Measurements from ENCODE around the gene ZBTB5. TPM values are rescaled to one million over a fixed set of nuclear protein-coding genes. Genes with fewer than 3 reads are reported as not detected.

The ZBTB5 gene
- total and polyA plus RNA-seq, 2 donors (not counting 3 experiments of a cell fraction or from before 2014, with no cell fraction given) = 10.0 to 13.7 TPM

DNA sequence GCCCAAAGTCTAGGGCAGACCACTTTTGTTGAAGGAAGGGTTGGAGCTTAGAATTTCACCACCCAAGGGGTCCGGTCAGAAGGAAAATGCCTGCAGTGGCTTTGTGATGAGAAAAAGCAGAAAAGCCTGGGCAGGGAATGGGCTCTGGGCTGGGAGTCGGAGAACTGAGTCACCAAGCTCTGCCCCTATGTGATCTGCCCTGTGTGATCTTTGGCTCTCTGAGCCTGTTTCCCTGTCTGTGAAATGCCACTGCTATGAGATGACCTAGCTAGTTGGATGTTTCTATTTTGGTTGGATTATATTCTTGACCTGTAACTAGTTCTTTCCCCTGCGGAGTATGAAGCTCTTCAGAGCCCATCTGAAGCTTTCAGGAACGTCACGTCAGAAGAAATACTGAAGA lies 30.3 kb upstream of the ZBTB5 start:
- POLR2A ChIA-PET = no interaction called here

More for the DNA sequence above, 30.3 kb upstream of the ZBTB5 start:
- dilution Hi-C loops (cut with MboI; ENCODE audit: extremely low pct_ligation_motif_present, low sequenced_read_pairs) (no loop called here), intact Hi-C loops (cut with micrococcal nuclease) (no loop called here)
- H2AFZ ChIP-seq (ENCODE audit: low read depth, low read length) = no peak overlapping the region
- H3K9me3 ChIP-seq (replicated peaks; ENCODE audit: control insufficient read depth, insufficient read depth, low read length) = no peaks in the 10 kb centered on the region
- no peak overlapping the region for H3K27ac ChIP-seq (ENCODE audit: insufficient read depth, low read depth, low read length)
- no peak overlapping the region for H3K4me3 ChIP-seq (replicated peaks in 1 of 3; ENCODE audit: insufficient read depth in 1 of 3, low read depth in 1 of 3, low read length in 3 of 3)
- peaks cover 9 to 13% of the 10 kb centered on the region in 2 experiments for H3K36me3 ChIP-seq (ENCODE audit: control insufficient read depth in 2 of 2, extremely low read depth in 1 of 2, insufficient read depth in 2 of 2, low read length in 2 of 2)
- H4K20me1 ChIP-seq (replicated peaks; ENCODE audit: control insufficient read depth, extremely low read depth, insufficient read depth, low read length) = no peaks in the 10 kb centered on the region
- FAIRE-seq = no peak
- no peak overlapping the region for H3K9ac ChIP-seq (replicated peaks; ENCODE audit: extremely low read depth, insufficient read depth, low read length)
- CTCF ChIA-PET = no interaction called here
- BruUV-seq (replicated peaks) = no TSS peak
- H3K27me3 ChIP-seq (ENCODE audit: control insufficient read depth in 2 of 2, insufficient read depth in 2 of 2, low read length in 2 of 2) = no peaks in the 10 kb centered on the region
- TF ChIP-seq MYC (IDR thresholded peaks at IDR 0.05; ENCODE audit: low read depth, low read length) (no peak), EZH2 (IDR thresholded peaks at IDR 0.05; ENCODE audit: borderline replicate concordance, low read depth, low read length, severe bottlenecking) (no peak), GATA2 (IDR thresholded peaks at IDR 0.05; ENCODE audit: insufficient read depth, insufficient read length, low read depth, low read length) (no peak), POLR2AphosphoS5 (IDR thresholded peaks at IDR 0.05; ENCODE audit: insufficient read depth, low read depth, low read length) (no peak), JUN (IDR thresholded peaks at IDR 0.05; ENCODE audit: borderline replicate concordance, insufficient read depth, insufficient read length, low read depth) (no peak), FOS (IDR thresholded peaks at IDR 0.05; ENCODE audit: borderline replicate concordance, insufficient read depth, low read length) (no peak), POLR2A (IDR thresholded peaks at IDR 0.05; ENCODE audit: low read depth, low read length) (no peak), MAX (IDR thresholded peaks at IDR 0.05; ENCODE audit: insufficient read depth, insufficient read length) (no peak)
- TF ChIP-seq, protein P1, sequence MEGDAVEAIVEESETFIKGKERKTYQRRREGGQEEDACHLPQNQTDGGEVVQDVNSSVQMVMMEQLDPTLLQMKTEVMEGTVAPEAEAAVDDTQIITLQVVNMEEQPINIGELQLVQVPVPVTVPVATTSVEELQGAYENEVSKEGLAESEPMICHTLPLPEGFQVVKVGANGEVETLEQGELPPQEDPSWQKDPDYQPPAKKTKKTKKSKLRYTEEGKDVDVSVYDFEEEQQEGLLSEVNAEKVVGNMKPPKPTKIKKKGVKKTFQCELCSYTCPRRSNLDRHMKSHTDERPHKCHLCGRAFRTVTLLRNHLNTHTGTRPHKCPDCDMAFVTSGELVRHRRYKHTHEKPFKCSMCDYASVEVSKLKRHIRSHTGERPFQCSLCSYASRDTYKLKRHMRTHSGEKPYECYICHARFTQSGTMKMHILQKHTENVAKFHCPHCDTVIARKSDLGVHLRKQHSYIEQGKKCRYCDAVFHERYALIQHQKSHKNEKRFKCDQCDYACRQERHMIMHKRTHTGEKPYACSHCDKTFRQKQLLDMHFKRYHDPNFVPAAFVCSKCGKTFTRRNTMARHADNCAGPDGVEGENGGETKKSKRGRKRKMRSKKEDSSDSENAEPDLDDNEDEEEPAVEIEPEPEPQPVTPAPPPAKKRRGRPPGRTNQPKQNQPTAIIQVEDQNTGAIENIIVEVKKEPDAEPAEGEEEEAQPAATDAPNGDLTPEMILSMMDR (IDR thresholded peaks at IDR 0.05; ENCODE audit: extremely low read depth in 1 of 2, insufficient read depth in 1 of 2, low read depth in 1 of 2, low read length in 2 of 2) = no peak
- no peaks in the 10 kb centered on the region for H3K9me1 ChIP-seq (replicated peaks; ENCODE audit: control insufficient read depth, extremely low read depth, insufficient read depth, low read length)
- H3K4me1 ChIP-seq (ENCODE audit: control insufficient read depth, extremely low read depth, insufficient read depth, low read length) = no peaks in the 10 kb centered on the region
- H3K79me2 ChIP-seq (ENCODE audit: control insufficient read depth, insufficient read depth, low read length) = no peaks in the 10 kb centered on the region
- no peak for DNase-seq (ENCODE audit: low read depth, low spot score)
- H3K4me2 ChIP-seq (ENCODE audit: insufficient read depth, low read length) = no peak overlapping the region

Measured in endothelial cell of umbilical vein (primary cell).